Urinary bladder (tissue), 4 donors: ENCODE measurements around the gene PARP15. TPM values are rescaled to one million over a fixed set of nuclear protein-coding genes. Genes with fewer than 3 reads are reported as not detected.
"Not testable (repeated sequence)": the region's sequence is repeated elsewhere in the genome, so short reads cannot be mapped to it uniquely, and the experiment has no call there.

Experiments used
- DNase-seq: peaks from one replicate; pipeline ENCODE4 v3.0.0-alpha.2; 2015; ENCODE audit errors: extremely low spot score
- H3K27ac ChIP-seq: one replicate; pipeline ENCODE4 v1.5.1; 2013; ENCODE audit warnings: low read depth, mild to moderate bottlenecking, moderate library complexity
- H3K36me3 ChIP-seq: one replicate; pipeline ENCODE4 v1.6.1; 2013; ENCODE audit warnings: mild to moderate bottlenecking, moderate library complexity; ENCODE audit not compliant: insufficient read depth
- H3K4me1 ChIP-seq: one replicate; pipeline ENCODE4 v1.6.1; 2013; ENCODE audit warnings: mild to moderate bottlenecking, moderate library complexity; ENCODE audit not compliant: insufficient read depth
- H3K4me3 ChIP-seq: one replicate; pipeline ENCODE4 v1.5.1; 2013; ENCODE audit warnings: low read depth, low read length
- WGBS: extraction: QIAGEN DNeasy Blood & Tissue Kit; methylation state at CpG from one replicate; pipeline ENCODE4 v1.1.7; 2013; 5-methylcytosine and 5-hydroxymethylcytosine counted together
- polyA plus RNA-seq: library from polyadenylated mRNA; stranded (reverse); fragments of 200-250 nt; gene quantifications from one replicate; pipeline ENCODE4 v1.2.3, GENCODE V29; 2013
- total RNA-seq: library from RNA; depleted of rRNA; stranded (reverse); fragments of >200 nt; gene quantifications from one replicate; pipeline ENCODE4 v1.2.3, GENCODE V29; 2014
- donor health status: healthy with polysubstance abuse.
- donor health status: healthy.

PARP15 gene
- total and polyA plus RNA-seq, 2 donors: 0.73 to 1.3 TPM

GRCh38 chr3:122646146-122646988, 68.9 kb downstream of the PARP15 start:
- DNase-seq: no peak
- Histone ChIP-seq H3K36me3 (no peaks in the 10 kb centered on the region), H3K27ac (no peak overlapping the region), H3K4me1 (no peaks in the 10 kb centered on the region), H3K4me3 (no peak overlapping the region)
- 62% methylated on average over 5 of the region's 5 CpGs for WGBS

DNA sequence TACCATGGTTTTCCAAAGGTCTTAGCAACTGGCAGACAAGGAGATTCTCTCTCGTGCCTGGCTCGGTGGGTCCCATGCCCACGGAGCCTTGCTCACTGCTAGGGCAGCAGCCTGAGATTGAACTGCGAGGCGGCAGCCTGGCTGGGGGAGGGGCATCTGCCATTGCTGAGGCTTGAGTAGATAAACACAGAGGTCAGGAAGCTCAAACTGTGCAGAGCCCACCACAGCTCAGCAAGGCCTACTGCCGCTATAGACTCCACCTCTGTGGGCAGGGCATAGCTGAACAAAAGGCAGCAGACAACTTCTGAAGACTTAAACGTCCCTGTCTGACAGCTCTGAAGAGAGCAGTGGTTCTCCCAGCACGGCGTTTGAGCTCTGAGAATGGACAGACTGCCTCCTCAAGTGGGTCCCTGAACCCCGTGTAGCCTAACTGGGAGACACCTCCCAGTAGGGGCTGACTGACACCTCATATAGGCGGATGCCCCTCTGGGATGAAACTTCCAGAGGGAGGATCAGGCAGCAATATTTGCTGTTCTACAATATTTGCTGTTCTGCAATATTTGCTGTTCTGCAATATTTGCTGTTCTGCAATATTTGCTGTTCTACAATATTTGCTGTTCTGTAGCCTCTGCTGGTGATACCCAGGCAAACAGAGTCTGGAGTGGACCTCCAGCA, 73.9 kb downstream of the PARP15 start:
- DNase-seq, H3K4me3 ChIP-seq, H3K4me1 ChIP-seq, H3K27ac ChIP-seq, H3K36me3 ChIP-seq: not testable (repeated sequence)
- WGBS: 70% methylated on average over 11 of the region's 11 CpGs

DNA sequence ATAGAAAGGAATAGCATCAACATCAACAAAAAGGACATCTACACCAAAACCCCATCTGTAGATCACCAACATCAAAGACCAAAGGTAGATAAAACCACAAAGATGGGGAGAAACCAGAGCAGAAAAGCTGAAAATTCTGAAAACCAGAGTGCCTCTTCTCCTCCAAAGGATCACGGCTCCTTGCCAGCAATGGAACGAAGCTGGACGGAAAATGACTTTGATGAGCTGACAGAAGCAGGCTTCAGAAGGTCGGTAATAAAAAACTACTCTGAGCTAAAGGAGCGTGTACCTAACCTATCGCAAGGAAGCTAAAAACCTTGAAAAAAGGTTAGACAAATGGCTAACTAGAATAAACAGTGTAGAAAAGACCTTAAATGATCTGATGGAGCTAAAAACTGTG, 74.5 kb downstream of the PARP15 start:
- H3K4me3 ChIP-seq, DNase-seq, H3K36me3 ChIP-seq, H3K4me1 ChIP-seq, H3K27ac ChIP-seq: not testable (repeated sequence)
- WGBS: 77% methylated on average over 6 of the region's 6 CpGs

GRCh38 chr3:122658336-122658735, 80.9 kb downstream of the PARP15 start:
- not testable (repeated sequence) for DNase-seq, H3K4me3 ChIP-seq, H3K4me1 ChIP-seq, H3K27ac ChIP-seq, H3K36me3 ChIP-seq
- WGBS: 94% methylated on average over 4 of the region's 4 CpGs

- Histone ChIP-seq H3K4me3 (no peak overlapping the region), H3K36me3 (no peaks in the 10 kb centered on the region), H3K27ac (no peak overlapping the region), H3K4me1 (no peaks in the 10 kb centered on the region)
- no peak for DNase-seq
- 66% methylated on average over 14 of the region's 14 CpGs for WGBS
Observed at GRCh38 chr3:122660297-122660974, 83.0 kb downstream of the PARP15 start.

DNA sequence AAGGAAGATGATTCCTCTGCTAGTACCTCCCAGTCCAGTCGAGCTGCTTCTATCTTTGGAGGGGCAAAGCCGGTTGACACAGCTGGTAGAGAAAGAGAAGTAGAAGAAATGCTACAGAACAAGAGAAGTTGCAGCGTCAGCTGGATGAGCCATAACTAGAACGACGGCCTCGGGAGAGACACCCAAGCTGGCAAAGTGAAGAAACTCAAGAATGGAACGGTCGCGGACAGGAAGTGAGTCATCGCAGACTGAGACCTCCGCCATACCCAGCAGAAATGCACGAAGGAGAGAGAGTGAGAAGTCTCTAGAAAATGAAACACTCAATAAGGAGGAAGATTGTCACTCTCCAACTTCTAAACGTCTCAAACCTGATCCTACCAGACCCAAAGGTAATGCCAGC, 84.2 kb downstream of the PARP15 start:
- H3K4me1 ChIP-seq: no peaks in the 10 kb centered on the region
- DNase-seq: no peak
- no peak overlapping the region for H3K27ac ChIP-seq
- 87% methylated on average over 13 of the region's 13 CpGs for WGBS
- H3K36me3 ChIP-seq: no peaks in the 10 kb centered on the region
- H3K4me3 ChIP-seq: no peak overlapping the region

DNA sequence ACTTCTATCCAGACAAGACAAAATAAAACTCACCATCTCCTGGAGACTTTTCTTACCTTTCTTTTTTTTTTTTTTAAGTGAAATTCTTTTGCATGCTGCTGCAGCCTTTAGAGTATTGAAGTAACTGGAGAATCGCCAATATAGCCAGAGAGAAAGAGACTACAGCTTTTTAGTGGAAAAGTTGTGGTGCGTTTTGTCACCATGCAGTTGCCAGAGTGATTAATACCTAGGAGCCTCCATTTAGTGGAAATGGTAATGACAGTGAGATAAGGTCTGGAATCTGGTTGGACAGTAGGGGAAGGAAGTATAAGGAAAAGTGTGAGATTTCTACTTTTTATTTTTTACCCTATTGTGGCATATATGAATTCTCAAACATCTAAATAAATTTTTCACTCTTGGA, 85.1 kb downstream of the PARP15 start:
- 70% methylated on average over 2 of the region's 2 CpGs for WGBS
- no peak overlapping the region for H3K4me3 ChIP-seq
- no peaks in the 10 kb centered on the region for H3K4me1 ChIP-seq
- no peak for DNase-seq
- H3K27ac ChIP-seq: no peak overlapping the region
- H3K36me3 ChIP-seq: no peaks in the 10 kb centered on the region

GRCh38 chr3:122665226-122665786, 87.9 kb downstream of the PARP15 start:
- WGBS: 51% methylated on average over 4 of the region's 4 CpGs
- H3K36me3 ChIP-seq: no peaks in the 10 kb centered on the region
- no peak overlapping the region for H3K27ac ChIP-seq
- H3K4me1 ChIP-seq: no peaks in the 10 kb centered on the region
- no peak overlapping the region for H3K4me3 ChIP-seq
- no peak for DNase-seq

GRCh38 chr3:122665881-122666280, 88.4 kb downstream of the PARP15 start:
- no peak overlapping the region for H3K4me3 ChIP-seq
- no peaks in the 10 kb centered on the region for H3K4me1 ChIP-seq
- no peak for DNase-seq
- H3K36me3 ChIP-seq: no peaks in the 10 kb centered on the region
- H3K27ac ChIP-seq: no peak overlapping the region

- H3K36me3 ChIP-seq: no peaks in the 10 kb centered on the region
- H3K4me1 ChIP-seq: no peaks in the 10 kb centered on the region
- DNase-seq: no peak
- H3K4me3 ChIP-seq: no peak overlapping the region
- H3K27ac ChIP-seq: no peak overlapping the region
- 84% methylated on average over 8 of the region's 8 CpGs for WGBS
Observed at GRCh38 chr3:122668930-122669730, 91.7 kb downstream of the PARP15 start.

DNA sequence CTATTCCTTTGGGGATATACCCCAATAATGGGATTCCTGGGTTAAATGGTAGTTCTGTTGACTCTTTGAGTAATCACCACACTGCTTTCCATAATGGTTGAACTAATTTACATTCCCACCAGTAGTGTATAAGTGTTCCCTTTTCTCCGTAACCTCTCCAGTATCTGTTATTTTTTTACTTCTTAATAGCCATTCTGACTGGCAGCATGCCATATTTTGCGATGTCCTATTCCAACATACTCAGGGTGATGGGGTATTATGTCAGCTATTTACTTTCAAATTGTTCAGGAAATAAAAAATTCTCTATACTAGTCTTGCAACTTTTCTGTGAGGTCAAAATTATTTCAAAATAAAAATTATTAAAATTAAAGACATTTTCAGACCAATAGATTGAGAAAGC, 94.1 kb downstream of the PARP15 start:
- DNase-seq: no peak
- H3K36me3 ChIP-seq: no peaks in the 10 kb centered on the region
- no peaks in the 10 kb centered on the region for H3K4me1 ChIP-seq
- no peak overlapping the region for H3K27ac ChIP-seq
- WGBS: 66% methylated on average over 2 of the region's 2 CpGs
- H3K4me3 ChIP-seq: no peak overlapping the region

DNA sequence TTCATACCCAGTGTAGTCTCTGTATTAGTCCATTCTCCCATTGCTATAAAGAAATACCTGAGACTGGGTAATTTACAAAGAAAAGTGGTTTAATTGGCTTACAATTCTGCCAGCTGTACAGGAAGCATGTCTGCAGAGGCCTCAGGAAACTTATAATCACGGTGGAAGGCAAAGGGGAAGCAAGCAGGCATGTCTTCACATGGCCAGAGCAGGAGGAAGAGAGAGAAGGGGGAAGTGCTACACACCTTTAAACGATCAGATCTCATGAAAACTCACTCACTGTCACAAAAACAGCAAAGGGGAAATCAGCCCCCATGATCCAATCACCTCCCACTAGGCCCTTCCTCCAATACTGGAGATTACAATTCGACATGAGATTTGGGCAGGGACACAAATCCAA, 96.9 kb downstream of the PARP15 start:
- WGBS: 51% methylated on average over 3 of the region's 3 CpGs
- Histone ChIP-seq H3K27ac (no peak overlapping the region), H3K36me3 (no peaks in the 10 kb centered on the region), H3K4me1 (no peaks in the 10 kb centered on the region), H3K4me3 (no peak overlapping the region)
- no peak for DNase-seq

- WGBS: 58% methylated on average over 2 of the region's 2 CpGs
- Histone ChIP-seq H3K27ac (no peak overlapping the region), H3K4me1 (no peaks in the 10 kb centered on the region), H3K4me3 (no peak overlapping the region), H3K36me3 (no peaks in the 10 kb centered on the region)
- no peak for DNase-seq
Observed at GRCh38 chr3:122676759-122677158, 99.3 kb downstream of the PARP15 start.
